ENCODE results near the gene DACH1. TPM values are rescaled to one million over a fixed set of nuclear protein-coding genes. Genes with fewer than 3 reads are reported as not detected.

Gene DACH1
- total and polyA plus RNA-seq, 2 donors (not counting 3 experiments of a cell fraction or from before 2014, with no cell fraction given) = 8.6 to 28.3 TPM

DNA sequence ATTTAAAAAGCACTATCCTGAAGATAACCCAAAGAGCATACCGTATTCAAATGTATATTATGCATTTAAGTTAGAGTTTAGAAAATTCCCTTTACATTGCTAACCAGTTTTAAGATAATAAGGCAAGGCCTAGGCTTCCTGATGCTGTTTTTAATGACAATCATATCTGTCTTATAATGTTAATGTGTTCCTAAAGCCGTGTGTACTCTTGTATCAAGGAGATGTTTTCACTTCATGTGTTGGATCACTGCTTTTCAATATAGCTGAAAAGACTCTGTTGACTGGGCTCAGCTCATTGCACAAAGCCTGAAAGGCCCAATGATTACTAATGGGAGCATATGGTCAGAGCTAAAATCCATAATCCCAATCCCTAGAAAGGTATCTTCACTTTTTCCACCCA, 81.6 kb downstream of the DACH1 start:
- Histone ChIP-seq H3K27ac (ENCODE audit: insufficient read depth, low read depth, low read length) (no peak overlapping the region), H3K4me3 (replicated peaks in 1 of 3; ENCODE audit: insufficient read depth in 1 of 3, low read depth in 1 of 3, low read length in 3 of 3) (no peak overlapping the region), H2AFZ (ENCODE audit: low read depth, low read length) (no peak overlapping the region), H3K27me3 (ENCODE audit: control insufficient read depth in 2 of 2, insufficient read depth in 2 of 2, low read length in 2 of 2) (no peaks in the 10 kb centered on the region), H3K9me1 (replicated peaks; ENCODE audit: control insufficient read depth, extremely low read depth, insufficient read depth, low read length) (peaks cover 2% of the 10 kb centered on the region), H3K4me2 (ENCODE audit: insufficient read depth, low read length) (no peak overlapping the region), H3K79me2 (ENCODE audit: control insufficient read depth, insufficient read depth, low read length) (no peaks in the 10 kb centered on the region), H3K9me3 (replicated peaks; ENCODE audit: control insufficient read depth, insufficient read depth, low read length) (no peaks in the 10 kb centered on the region), H3K36me3 (ENCODE audit: control insufficient read depth in 2 of 2, extremely low read depth in 1 of 2, insufficient read depth in 2 of 2, low read length in 2 of 2) (no peaks in the 10 kb centered on the region), H4K20me1 (replicated peaks; ENCODE audit: control insufficient read depth, extremely low read depth, insufficient read depth, low read length) (no peaks in the 10 kb centered on the region), H3K9ac (replicated peaks; ENCODE audit: extremely low read depth, insufficient read depth, low read length) (no peak overlapping the region), H3K4me1 (ENCODE audit: control insufficient read depth, extremely low read depth, insufficient read depth, low read length) (peaks cover 12% of the 10 kb centered on the region)
- FAIRE-seq = no peak
- ChIA-PET CTCF (no interaction called here), POLR2A (no interaction called here)
- TF ChIP-seq, protein P1, sequence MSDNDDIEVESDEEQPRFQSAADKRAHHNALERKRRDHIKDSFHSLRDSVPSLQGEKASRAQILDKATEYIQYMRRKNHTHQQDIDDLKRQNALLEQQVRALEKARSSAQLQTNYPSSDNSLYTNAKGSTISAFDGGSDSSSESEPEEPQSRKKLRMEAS (IDR thresholded peaks at IDR 0.05; ENCODE audit: insufficient read depth, insufficient read length) = no peak
- TF ChIP-seq JUN (IDR thresholded peaks at IDR 0.05; ENCODE audit: borderline replicate concordance, insufficient read depth, insufficient read length, low read depth) (no peak), GATA2 (IDR thresholded peaks at IDR 0.05; ENCODE audit: insufficient read depth, insufficient read length, low read depth, low read length) (no peak), FOS (IDR thresholded peaks at IDR 0.05; ENCODE audit: borderline replicate concordance, insufficient read depth, low read length) (no peak), POLR2AphosphoS5 (IDR thresholded peaks at IDR 0.05; ENCODE audit: insufficient read depth, low read depth, low read length) (no peak), MYC (IDR thresholded peaks at IDR 0.05; ENCODE audit: low read depth, low read length) (no peak), POLR2A (IDR thresholded peaks at IDR 0.05; ENCODE audit: low read depth, low read length) (no peak), EZH2 (IDR thresholded peaks at IDR 0.05; ENCODE audit: borderline replicate concordance, low read depth, low read length, severe bottlenecking) (no peak)
- TF ChIP-seq, protein P2, sequence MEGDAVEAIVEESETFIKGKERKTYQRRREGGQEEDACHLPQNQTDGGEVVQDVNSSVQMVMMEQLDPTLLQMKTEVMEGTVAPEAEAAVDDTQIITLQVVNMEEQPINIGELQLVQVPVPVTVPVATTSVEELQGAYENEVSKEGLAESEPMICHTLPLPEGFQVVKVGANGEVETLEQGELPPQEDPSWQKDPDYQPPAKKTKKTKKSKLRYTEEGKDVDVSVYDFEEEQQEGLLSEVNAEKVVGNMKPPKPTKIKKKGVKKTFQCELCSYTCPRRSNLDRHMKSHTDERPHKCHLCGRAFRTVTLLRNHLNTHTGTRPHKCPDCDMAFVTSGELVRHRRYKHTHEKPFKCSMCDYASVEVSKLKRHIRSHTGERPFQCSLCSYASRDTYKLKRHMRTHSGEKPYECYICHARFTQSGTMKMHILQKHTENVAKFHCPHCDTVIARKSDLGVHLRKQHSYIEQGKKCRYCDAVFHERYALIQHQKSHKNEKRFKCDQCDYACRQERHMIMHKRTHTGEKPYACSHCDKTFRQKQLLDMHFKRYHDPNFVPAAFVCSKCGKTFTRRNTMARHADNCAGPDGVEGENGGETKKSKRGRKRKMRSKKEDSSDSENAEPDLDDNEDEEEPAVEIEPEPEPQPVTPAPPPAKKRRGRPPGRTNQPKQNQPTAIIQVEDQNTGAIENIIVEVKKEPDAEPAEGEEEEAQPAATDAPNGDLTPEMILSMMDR (IDR thresholded peaks at IDR 0.05; ENCODE audit: extremely low read depth in 1 of 2, insufficient read depth in 1 of 2, low read depth in 1 of 2, low read length in 2 of 2) = no peak
- intact Hi-C loops (cut with micrococcal nuclease) = no loop called here
- no TSS peak for BruUV-seq (replicated peaks)
- DNase-seq (ENCODE audit: low read depth, low spot score) = no peak
- dilution Hi-C loops (cut with MboI; ENCODE audit: extremely low pct_ligation_motif_present, low sequenced_read_pairs) = no loop called here

Measured in endothelial cell of umbilical vein (primary cell).